Embryonic facial prominence (tissue), 1 donor: ENCODE measurements around the gene HIC2.
"Not testable (repeated sequence)": the region's sequence is repeated elsewhere in the genome, so short reads cannot be mapped to it uniquely, and the experiment has no call there.

ENCODE experiments used
- DNase-seq: peaks from one replicate; pipeline ENCODE4 v3.0.0-alpha.2; 2016; ENCODE audit errors: extremely low spot score

Gene HIC2

DNA sequence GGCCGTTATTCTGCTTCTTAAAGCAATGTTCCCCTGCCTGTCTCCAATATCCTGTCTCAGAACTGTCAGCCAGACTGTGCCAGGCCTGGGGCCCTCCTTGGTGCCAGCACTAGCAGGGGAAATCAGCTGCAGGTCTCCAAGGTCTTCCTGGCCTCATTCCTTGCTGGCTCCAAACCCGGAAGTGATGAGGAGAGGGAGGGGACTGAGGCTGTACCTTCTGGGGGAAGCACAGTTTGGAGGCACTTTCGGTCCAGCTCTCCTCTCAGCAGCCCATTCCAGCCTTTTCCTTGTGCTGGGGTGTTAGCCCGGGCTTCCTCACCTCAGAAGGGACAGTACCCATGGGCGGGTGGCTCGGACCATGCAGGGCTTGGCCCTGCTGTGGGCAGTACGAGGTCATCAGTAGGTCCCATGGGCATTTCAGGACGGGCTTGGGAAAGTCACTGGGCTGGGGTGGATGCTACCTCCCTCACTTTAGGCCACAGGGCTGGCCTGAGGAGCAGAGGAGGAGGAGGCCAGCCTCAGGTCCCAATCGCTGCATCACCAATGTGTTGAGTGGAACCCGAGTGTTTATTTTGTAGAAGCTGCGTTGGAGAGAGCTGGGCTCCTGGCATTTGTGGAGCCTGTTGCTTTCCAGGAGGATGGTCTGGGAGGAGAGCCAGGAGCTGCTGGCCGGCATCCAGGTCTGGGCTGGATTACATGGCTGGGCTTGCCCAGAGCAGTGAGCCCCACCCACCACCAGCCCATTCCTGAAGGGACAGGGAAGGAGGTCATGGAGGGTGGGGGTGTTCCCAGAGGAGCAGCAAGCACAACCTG is 19.0 kb downstream of the HIC2 start:
- not testable (repeated sequence) for DNase-seq

DNA sequence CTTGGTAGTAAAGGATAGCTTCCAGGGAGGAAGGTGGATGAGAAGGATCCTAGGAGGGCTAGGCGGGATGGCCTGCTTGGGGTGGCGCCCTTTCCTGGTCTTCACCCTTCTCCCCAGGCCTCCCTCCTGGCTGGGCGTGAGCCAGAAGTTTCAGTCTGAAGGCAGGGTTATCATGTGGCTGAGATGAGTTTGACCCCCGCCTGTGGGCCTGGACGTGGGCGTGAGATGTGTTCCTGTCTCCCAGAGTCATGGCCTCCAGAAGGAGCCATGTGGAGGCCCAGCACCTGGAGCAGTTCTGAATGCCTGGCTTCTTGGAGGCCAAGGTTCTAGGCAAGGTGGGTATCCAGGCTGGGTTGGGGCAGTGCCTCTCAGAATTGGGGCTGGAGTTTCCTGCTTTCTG is 20.8 kb downstream of the HIC2 start:
- not testable (repeated sequence) for DNase-seq

DNA sequence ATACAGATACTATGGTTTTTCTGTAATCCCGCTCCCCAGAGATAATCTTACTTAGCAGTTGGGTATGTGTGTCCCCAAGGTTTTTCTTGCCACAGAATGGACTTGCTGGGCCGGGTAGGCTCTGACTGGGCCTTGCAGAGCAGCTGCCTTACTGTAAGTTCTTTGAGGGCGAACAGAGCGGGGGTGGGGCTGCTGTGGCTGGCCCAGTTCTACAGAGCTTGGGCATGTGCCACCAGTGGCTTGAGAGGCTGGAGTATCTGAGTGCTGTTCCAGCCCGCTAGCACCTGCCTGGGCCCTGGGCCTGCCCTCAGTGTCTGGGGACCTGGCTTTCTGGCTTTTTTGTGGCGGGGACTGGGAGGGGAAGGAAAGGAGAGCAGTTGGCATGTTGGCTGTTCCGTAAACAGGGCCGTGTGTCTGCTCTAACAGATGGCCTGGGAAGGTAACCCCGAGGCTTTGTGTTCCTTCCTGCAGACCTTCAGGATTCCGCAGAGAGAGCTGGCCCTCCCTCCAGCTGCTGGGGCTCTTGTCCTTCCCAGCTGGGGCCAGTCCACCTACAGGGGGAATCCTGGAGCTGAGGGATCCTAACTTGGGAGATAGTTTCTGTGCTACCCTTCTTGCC is 23.0 kb downstream of the HIC2 start:
- DNase-seq, result not testable (repeated sequence)

DNA sequence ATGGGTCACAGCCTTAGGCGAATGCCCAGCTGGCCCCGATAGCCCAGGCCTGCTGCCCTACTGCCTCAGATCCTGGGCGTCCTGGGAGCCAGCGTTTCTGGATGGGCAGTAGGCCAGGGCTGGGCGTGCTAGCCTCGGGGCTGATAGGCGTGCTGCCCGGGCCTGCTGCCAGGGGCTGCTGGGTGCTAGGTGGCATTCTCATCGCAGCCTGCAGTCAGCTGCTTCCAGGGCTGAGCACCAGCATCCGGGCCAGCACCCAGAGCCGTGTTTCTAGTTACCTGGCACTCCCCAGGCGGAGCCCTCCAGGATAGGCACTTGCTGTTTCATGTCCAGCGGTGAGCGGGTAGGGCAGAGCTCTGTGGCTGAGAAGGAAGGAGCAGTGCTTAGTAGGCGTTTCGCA is 23.5 kb downstream of the HIC2 start:
- DNase-seq, result not testable (repeated sequence)

DNA sequence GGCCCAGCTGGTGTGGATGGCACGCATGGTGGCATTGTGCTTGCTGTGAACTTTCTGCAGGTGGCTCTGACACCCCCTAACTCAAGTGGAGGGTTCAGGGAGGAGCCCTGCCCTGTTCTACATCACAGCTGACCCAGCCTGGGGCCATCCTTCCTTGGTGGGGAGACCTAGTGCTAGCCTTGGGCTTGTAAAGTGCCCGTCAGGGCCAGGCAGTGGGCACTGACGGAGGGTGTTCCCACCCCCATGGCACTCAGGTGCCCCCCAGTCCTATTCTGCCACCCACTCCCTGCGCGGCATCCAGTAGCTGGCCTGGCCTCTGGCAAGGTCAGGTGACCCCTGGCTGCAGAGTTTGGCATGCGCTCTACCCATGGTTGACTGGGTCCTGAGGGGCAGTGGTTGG is 24.0 kb downstream of the HIC2 start:
- DNase-seq, result not testable (repeated sequence)

DNA sequence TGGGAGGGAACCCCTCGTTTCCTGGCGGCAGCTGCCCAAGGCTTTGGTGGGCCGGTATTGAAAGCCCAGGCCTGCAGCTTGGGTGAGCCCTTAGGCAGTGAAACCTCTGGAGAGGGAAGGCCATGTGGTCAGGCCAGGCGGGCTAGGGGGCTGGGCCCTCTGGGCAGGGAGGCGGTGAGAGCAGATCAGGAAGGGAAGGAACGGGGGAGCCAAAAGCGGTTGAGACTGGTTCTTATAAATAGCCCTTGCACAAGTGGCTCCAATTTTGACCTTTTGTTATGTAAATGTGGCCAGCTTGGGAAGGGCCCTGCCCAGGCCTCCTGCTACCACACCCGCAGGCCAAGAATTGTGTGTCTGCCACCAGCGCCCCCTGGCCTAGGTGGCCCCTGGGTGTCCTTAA is 25.0 kb downstream of the HIC2 start:
- DNase-seq, result not testable (repeated sequence)

DNA sequence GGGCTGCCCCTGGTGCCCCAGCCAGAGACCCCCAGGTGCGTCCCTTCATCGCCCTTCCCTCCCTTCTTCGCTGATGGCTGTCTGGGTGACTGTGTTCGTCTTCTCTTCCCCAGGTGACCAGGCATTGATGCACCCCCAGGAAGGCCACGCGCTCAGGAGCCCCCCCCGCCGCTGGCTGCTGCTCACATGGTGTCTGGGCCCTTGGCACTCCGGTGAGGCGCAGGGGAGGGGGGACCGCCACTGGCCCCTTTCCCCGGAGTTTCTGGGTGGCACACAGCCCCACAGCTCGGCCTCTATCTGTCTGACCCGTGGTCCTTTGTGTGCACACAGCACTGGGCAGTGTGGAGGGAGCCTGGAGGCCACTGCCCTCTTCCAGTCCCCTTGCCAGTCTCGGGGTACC is 25.5 kb downstream of the HIC2 start:
- DNase-seq, result not testable (repeated sequence)

DNA sequence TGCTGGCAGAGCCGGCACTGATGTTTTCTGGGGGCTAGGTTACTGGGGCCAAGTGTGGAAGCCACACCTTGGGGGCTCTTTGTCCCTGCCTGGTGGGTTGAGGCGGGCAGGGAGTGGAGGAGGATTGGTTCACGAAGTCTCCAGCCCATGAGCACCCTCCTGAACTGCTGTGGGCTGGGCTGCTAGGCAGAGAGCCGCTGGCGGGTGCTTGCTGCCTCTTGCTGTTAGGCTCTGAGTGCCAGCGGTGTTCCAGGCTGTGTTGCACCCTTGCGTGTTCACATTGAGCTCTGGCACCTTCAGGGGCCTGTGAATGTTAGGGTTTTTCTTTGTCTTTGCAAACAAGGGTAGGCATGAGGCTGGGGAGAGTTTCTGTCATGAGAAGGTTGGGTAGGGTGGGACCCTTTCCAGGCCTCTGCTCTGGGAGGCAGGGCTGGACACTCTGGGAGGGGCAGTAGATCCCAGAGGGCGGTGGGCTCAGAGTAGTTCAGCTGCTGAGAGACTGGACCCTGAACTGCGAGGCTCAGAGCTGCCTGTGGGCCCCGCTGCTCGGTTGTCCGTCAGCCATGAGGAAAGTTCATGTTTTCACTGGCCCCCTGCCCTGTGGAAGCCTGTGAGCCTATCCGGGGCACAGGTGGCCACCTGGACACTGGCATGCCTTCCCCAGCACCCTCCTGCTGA is 26.0 kb downstream of the HIC2 start:
- DNase-seq, result no peak

DNA sequence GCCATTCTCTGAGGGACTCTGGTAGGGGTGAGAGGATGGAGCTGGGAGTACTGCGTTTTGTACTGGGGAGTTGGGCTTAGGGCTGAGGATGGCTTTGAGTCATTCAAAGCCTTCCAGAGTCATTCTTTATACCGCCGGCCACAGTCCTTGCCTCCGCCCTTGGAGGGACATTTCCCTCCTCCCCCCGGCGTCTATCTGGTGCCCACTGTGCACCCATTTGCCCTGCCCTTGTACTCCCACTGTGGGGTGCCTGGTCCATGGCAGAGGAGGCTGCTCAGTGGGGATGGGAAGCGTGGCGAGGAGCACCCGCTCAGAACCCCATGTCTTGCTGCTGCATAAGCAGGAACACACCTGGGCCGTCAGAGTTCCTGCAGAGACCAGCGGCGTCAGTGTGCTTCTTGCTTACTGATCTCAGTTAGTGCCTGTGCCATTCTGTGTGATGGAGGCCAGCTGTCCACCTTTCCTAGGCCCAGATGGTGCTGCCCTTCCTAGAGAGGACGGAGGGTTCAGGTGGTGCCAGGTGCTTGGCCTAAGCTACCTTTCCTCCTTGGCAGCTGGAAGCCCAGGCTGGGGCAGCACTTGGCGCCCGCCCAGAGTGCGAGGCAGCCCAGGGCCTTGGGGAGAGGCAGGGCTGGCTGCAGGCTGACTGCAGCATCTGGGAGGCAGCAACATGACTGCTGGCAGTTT is 26.7 kb downstream of the HIC2 start:
- no peak for DNase-seq

DNA sequence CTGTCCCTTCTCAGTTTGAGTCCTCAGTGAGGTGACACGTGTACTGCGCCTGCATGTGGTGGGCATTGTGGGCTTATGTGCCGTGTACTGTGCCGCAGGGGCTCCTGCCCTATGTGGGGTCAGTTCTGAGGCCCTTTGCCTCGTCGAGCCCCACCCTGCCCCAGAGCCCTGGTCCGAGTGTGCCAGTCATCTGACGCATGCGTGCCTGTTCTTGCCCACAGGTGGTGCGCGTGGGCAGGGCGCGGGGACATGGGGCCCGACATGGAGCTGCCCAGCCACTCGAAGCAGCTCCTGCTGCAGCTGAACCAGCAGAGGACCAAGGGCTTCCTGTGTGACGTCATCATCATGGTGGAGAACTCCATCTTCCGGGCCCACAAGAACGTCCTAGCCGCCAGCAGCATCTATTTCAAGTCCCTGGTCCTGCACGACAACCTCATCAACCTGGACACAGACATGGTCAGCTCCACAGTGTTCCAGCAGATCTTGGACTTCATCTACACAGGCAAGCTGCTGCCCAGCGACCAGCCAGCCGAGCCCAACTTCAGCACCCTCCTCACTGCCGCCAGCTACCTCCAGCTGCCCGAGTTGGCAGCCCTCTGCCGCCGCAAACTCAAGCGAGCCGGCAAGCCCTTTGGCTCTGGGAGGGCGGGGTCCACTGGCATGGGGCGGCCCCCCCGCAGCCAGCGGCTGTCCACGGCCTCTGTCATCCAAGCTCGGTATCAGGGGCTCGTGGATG is 27.7 kb downstream of the HIC2 start:
- no peak for DNase-seq

DNA sequence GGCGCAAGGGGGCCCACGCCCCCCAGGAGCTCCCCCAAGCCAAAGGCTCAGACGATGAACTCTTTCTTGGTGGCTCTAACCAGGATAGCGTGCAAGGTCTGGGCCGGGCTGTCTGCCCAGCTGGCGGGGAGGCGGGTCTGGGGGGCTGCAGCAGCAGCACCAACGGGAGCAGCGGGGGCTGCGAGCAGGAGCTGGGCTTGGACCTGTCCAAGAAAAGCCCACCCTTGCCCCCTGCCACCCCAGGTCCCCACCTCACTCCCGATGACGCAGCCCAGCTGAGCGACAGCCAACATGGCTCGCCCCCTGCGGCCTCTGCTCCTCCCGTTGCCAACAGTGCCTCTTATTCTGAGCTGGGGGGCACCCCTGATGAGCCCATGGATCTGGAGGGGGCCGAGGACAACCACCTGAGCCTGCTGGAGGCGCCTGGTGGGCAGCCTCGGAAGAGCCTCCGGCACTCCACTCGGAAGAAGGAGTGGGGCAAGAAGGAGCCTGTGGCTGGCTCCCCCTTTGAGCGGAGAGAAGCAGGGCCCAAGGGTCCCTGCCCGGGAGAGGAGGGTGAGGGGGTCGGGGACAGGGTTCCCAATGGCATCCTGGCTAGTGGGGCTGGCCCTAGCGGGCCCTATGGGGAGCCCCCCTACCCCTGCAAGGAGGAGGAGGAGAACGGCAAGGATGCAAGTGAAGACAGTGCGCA is 28.4 kb downstream of the HIC2 start:
- no peak for DNase-seq

DNA sequence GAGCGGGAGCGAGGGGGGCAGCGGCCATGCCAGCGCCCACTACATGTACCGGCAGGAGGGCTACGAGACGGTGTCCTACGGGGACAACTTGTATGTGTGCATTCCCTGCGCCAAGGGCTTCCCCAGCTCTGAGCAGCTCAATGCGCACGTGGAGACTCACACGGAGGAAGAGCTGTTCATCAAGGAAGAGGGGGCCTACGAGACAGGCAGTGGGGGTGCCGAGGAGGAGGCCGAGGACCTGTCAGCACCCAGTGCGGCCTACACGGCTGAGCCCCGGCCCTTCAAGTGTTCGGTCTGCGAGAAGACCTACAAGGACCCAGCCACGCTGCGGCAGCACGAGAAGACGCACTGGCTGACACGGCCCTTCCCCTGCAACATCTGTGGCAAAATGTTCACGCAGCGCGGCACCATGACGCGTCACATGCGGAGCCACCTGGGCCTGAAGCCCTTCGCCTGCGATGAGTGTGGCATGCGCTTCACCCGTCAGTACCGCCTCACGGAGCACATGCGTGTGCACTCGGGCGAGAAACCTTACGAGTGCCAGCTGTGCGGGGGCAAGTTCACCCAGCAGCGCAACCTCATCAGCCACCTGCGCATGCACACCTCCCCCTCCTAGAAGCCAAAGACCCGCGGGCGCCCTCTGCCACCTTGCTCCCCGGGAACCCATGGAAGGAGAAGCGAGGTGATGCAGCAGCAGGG is 29.1 kb downstream of the HIC2 start:
- DNase-seq, result no peak

DNA sequence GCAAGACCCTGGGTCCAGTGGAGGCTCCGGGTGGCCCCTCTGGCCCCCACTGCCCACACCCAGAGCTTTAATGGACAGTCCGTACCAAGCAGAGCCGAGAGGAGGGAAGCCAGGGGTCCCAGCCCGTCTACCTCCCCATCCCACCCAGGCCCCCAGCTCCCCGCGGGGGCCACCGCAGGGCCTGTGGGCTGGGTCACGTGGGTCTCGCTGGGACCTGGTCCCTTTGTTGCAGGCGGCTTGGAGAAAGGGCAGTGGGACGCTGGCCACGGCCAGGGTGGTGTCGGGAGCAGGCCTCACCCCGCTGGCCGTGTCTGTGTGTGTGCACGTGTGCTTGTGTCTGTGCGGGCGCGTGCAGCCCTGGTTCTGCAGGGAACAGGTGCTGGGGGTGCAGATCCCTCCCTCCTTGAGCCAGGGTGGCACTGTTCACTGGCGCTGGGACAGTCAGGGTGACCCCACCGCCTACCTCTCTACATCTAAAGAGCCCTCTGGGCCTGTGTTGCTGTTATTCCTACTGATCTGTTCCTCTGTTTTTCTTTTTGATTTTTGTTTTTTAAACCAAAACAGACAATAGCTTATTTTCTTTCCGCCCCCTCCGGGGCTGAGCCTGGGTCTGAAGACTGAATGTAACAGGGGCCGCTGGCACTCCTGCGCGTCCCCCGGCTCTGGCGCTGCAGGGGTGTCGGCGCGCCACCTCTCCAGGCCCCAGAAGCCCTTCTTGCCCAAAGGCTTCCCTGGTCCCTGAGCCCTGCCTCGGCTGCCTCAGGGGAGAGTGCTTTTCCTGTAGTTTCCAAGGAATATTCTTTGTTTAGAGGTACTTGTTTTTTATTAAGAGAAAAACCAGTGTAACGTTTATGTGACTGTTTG is 29.9 kb downstream of the HIC2 start:
- DNase-seq, result no peak

DNA sequence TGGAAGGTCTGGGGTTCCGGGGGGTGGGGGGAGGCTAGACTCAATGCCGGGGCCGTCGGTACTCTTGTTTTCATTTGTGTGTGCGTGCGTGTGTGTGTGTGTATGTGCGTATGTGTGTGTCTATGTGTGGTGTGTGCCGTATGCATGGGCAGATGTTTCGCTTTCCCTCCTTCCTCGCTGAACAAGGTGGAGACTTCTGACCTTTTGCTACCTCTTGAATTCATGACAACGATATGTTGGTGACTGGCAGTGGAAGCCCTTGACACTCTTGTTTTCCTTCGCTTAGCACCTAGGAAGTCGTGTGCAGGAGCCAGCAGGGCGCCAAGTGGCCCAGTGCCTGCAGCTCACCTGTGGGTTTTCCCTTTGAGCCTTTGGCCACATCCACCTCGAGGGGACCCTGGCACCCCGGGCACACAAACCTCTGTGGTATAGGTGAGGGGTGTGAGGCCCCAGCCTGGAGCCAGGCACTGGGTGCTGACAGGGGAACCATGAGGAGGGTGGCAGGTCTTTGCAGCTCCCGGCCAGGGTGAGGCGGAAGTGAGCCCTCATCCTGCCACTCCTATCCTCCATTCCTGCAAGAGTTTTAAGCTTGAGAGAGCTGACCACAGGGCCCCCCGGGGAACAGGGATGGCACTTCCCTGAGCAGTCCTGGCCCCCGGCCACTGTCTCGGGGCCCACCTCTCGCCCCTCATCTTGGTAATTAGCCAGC is 30.7 kb downstream of the HIC2 start:
- no peak for DNase-seq

DNA sequence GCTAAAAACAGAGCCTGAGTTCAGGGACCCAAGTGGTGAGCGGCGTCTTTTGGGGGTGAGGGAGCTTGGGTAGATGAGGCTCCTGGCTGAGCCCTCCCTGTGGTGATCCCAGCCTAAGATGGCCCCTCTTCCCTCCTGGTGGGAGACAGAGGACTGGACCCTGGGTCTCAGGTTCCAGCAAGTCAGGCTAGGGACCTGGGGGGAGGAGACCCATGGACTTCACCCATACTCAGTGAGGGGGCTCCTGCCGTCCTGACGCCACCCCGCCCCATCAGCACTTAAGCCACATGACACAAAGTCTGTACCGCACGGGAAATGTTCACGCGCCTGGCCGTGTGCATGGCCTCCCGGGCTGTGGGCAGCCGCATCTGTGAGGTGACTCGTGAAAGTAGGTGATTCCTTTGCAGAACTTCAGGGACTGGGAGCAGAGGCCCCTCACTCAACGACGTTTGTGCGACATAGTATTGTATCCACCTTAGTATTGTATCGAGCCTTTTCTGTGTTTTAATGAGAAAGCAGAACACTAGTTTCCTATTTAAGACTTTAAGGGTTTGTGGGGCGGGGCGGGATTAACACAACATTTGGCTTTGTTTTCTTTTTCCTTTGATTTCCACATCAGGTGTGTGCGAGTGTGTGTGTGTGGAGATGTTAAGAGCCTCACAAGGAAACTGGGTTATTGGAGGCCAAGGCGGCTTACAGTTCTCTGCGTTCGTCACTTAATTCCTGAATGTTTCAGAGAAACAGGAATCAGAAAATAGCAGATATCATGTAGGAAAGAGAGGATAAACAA is 31.7 kb downstream of the HIC2 start:
- no peak for DNase-seq

DNA sequence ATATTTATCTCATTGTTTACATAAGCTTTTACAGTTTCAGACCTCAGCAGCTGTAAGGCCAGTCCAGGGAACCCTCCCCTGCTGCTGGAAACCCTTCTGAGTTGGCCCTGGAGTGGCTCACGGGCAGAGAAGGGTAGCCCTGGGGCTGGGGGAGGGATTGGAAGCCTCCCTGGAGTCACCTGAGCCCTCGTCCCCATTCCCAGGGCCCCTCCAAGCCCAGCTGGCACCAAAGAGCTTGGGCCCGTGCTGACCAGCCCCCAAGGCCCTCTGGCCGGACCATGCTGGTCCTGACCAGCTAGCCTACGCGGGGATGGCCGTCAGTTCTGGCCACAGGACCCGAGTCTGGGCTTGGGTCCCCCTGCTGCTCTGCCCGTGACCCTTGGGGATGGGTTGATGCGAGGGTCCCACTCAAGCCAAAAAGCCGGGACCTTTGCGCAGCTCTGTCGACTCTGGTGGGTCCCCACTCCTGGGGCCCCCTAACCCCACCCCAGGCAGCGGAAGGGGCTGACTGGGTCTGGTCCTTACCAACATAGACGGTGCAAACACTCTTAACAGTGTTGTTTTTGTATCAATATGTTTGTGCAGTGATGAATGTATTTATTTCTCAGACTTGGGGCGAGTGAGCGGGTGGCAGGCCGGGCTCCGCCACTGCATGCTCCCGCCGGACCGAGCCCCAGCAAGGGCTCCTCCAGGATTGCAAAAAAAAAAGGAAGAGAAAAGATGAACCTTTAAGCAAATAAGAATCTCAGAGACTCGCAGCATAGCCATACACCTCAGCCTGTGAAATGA is 32.6 kb downstream of the HIC2 start:
- no peak for DNase-seq

DNA sequence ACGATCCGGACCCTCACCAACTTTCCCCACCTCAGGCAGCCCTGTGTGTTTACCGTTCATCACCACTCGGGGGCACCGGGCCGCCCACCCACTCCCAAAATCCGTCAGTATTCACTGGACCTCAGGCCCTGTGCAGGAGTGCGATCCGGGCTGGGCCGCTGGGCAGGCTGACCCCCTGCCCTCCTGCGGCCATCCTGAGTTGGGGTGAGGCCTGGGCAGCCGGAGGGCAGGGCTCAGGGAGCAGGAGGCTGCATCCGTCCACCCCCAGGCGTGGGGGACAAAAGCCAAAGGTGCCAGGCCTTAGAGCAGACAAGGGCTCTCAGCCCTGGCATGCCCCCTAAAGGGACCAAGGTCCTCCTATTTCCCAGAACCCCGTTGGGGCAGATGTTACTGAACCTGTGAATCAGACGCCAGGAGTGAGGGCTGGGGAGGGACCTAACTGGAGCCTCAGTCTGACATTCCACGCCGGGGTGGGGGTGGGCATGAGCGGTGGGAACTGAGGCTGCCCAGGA is 33.2 kb downstream of the HIC2 start:
- DNase-seq, result no peak
